NCI-H1092 (cell line): Measurements from ENCODE around the gene PNPLA1.

Experiments used
- DNase-seq: peaks from one replicate; lab custom pipeline; 2025; lab: John Stamatoyannopoulos, UW

The PNPLA1 gene

GRCh38 chr6:36246506-36247268 lies 23.2 kb upstream of the PNPLA1 start:
- no peak for DNase-seq

GRCh38 chr6:36247693-36248092 lies 22.2 kb upstream of the PNPLA1 start:
- no peak for DNase-seq

- DNase-seq: no peak
These were observed 20.9 kb upstream of the PNPLA1 start for GRCh38 chr6:36248980-36249379.

GRCh38 chr6:36249536-36249935 lies 20.3 kb upstream of the PNPLA1 start:
- DNase-seq: no peak

GRCh38 chr6:36252005-36252404 lies 17.9 kb upstream of the PNPLA1 start:
- DNase-seq: no peak

GRCh38 chr6:36263390-36264000 lies 6.4 kb upstream of the PNPLA1 start:
- no peak for DNase-seq

GRCh38 chr6:36265744-36266143 lies 4.1 kb upstream of the PNPLA1 start:
- DNase-seq: no peak

GRCh38 chr6:36266913-36267644 lies 2.8 kb upstream of the PNPLA1 start:
- no peak for DNase-seq

- DNase-seq: no peak
These were observed 2.0 kb upstream of the PNPLA1 start for GRCh38 chr6:36267731-36268477.

- no peak for DNase-seq
These were observed 1.2 kb upstream of the PNPLA1 start for GRCh38 chr6:36268478-36269275.

- DNase-seq: no peak
These were observed 2.4 kb downstream of the PNPLA1 start for GRCh38 chr6:36272234-36272633.

- DNase-seq: no peak
These were observed 3.2 kb downstream of the PNPLA1 start for GRCh38 chr6:36273067-36273466.

- no peak for DNase-seq
These were observed 4.1 kb downstream of the PNPLA1 start for GRCh38 chr6:36273802-36274514.

- DNase-seq: no peak
These were observed 7.0 kb downstream of the PNPLA1 start for GRCh38 chr6:36276581-36277536.

- DNase-seq: no peak
These were observed 8.1 kb downstream of the PNPLA1 start for GRCh38 chr6:36277946-36278470.

GRCh38 chr6:36280467-36280866 lies 10.6 kb downstream of the PNPLA1 start:
- no peak for DNase-seq

GRCh38 chr6:36280983-36281382 lies 11.1 kb downstream of the PNPLA1 start:
- no peak for DNase-seq

- no peak for DNase-seq
These were observed 13.7 kb downstream of the PNPLA1 start for GRCh38 chr6:36283608-36284007.

GRCh38 chr6:36284359-36284758 lies 14.5 kb downstream of the PNPLA1 start:
- no peak for DNase-seq
